H9 (cell line): Measurements from ENCODE around the gene KCNAB2. TPM values are rescaled to one million over a fixed set of nuclear protein-coding genes. Genes with fewer than 3 reads are reported as not detected.

Experiments used
- DNase-seq: peaks from one replicate; pipeline ENCODE4 v3.0.0-alpha.2; 2017
- H2AFZ ChIP-seq: one replicate; pipeline ENCODE4 v1.6.1; 2013; ENCODE audit warnings: mild to moderate bottlenecking, low read length, control low read depth, moderate library complexity
- H2AK5ac ChIP-seq: 2 replicates; pipeline ENCODE4 v1.6.1; 2013; ENCODE audit warnings: low read length, control low read depth, mixed read lengths; ENCODE audit not compliant: insufficient read length
- H2BK120ac ChIP-seq: one replicate; pipeline ENCODE4 v1.6.1; 2013; ENCODE audit warnings: low read depth, mild to moderate bottlenecking, low read length, control low read depth, inconsistent platforms; ENCODE audit not compliant: poor library complexity, severe bottlenecking
- H2BK12ac ChIP-seq: 2 replicates; pipeline ENCODE4 v1.6.1; 2013; ENCODE audit warnings: low read length, control low read depth, mixed read lengths, low read depth; ENCODE audit not compliant: insufficient read length
- H2BK15ac ChIP-seq: 2 replicates; pipeline ENCODE4 v1.6.1; 2013; ENCODE audit warnings: low read depth, low read length, control low read depth
- H2BK20ac ChIP-seq: one replicate; pipeline ENCODE4 v1.6.1; 2013; ENCODE audit warnings: low read depth, mild to moderate bottlenecking, low read length, control low read depth, inconsistent platforms; ENCODE audit not compliant: poor library complexity, severe bottlenecking
- H2BK5ac ChIP-seq: 2 replicates; pipeline ENCODE4 v1.6.1; 2013; ENCODE audit warnings: low read length, control low read depth, mixed read lengths; ENCODE audit not compliant: insufficient read length
- H3K14ac ChIP-seq: 2 replicates; pipeline ENCODE4 v1.6.1; 2013; ENCODE audit warnings: low read length, control low read depth; ENCODE audit not compliant: insufficient read depth
- H3K18ac ChIP-seq: 2 replicates; pipeline ENCODE4 v1.6.1; 2013; ENCODE audit warnings: low read depth, mild to moderate bottlenecking, mixed read lengths, low read length, control low read depth; ENCODE audit not compliant: insufficient read length
- H3K23ac ChIP-seq: 2 replicates; pipeline ENCODE4 v1.6.1; 2013; ENCODE audit warnings: low read length, control low read depth, mixed read lengths, low read depth; ENCODE audit not compliant: insufficient read length
- H3K23me2 ChIP-seq: 2 replicates; pipeline ENCODE4 v1.6.1; 2013; ENCODE audit warnings: low read depth, mild to moderate bottlenecking, mixed read lengths, low read length, control low read depth; ENCODE audit not compliant: insufficient read length, poor library complexity, severe bottlenecking
- H3K27ac ChIP-seq: 2 replicates; pipeline ENCODE4 v1.5.1; 2013; ENCODE audit warnings: low read length, control low read depth, mixed read lengths, low read depth; ENCODE audit not compliant: insufficient read length
- H3K27me3 ChIP-seq: 2 replicates; pipeline ENCODE4 v1.6.1; 2013; ENCODE audit warnings: low read length, control low read depth, inconsistent platforms; ENCODE audit not compliant: insufficient read depth
- H3K4ac ChIP-seq: 2 replicates; pipeline ENCODE4 v1.6.1; 2013; ENCODE audit warnings: low read depth, mild to moderate bottlenecking, control low read depth, inconsistent platforms, low read length, moderate library complexity
- H3K4me1 ChIP-seq: 2 replicates; pipeline ENCODE4 v1.6.1; 2013; ENCODE audit warnings: low read length, control low read depth, inconsistent platforms; ENCODE audit not compliant: insufficient read depth
- H3K4me2 ChIP-seq: 2 replicates; pipeline ENCODE4 v1.6.1; 2013; ENCODE audit warnings: low read length, control low read depth, mixed read lengths; ENCODE audit not compliant: insufficient read length, insufficient read depth
- H3K56ac ChIP-seq: 2 replicates; pipeline ENCODE4 v1.6.1; 2013; ENCODE audit warnings: low read depth, mild to moderate bottlenecking, mixed read lengths, low read length, control low read depth; ENCODE audit not compliant: insufficient read length
- H3K79me1 ChIP-seq: 2 replicates; pipeline ENCODE4 v1.6.1; 2013; ENCODE audit warnings: low read depth, mild to moderate bottlenecking, moderate library complexity, low read length, control low read depth, inconsistent platforms; ENCODE audit not compliant: insufficient read depth, poor library complexity, severe bottlenecking
- H3K79me2 ChIP-seq: 2 replicates; pipeline ENCODE4 v1.6.1; 2013; ENCODE audit warnings: low read length, control low read depth, inconsistent platforms; ENCODE audit not compliant: insufficient read depth
- H3K9ac ChIP-seq: 2 replicates; pipeline ENCODE4 v1.6.1; 2013; ENCODE audit warnings: low read length, control low read depth, mixed read lengths; ENCODE audit not compliant: insufficient read length; ENCODE audit errors: extremely low read depth
- H3K9me3 ChIP-seq: one replicate; pipeline ENCODE4 v1.6.1; 2013; ENCODE audit warnings: low read depth, low read length, inconsistent platforms; ENCODE audit not compliant: control insufficient read depth
- H3T11ph ChIP-seq: one replicate; pipeline ENCODE4 v1.6.1; 2013; ENCODE audit warnings: mild to moderate bottlenecking, low read length, control low read depth, inconsistent platforms
- H4K20me1 ChIP-seq: one replicate; pipeline ENCODE4 v1.6.1; 2013; ENCODE audit not compliant: control insufficient read depth, insufficient read length, insufficient read depth
- H4K5ac ChIP-seq: 2 replicates; pipeline ENCODE4 v1.6.1; 2013; ENCODE audit warnings: low read depth, mild to moderate bottlenecking, mixed read lengths, low read length, control low read depth; ENCODE audit not compliant: insufficient read length
- H4K8ac ChIP-seq: replicated peaks from 2 replicates; pipeline ENCODE4 v1.6.1; 2013; ENCODE audit warnings: low read length, control low read depth, mixed read lengths, low read depth; ENCODE audit not compliant: insufficient read length
- H4K91ac ChIP-seq: 2 replicates; pipeline ENCODE4 v1.6.1; 2013; ENCODE audit warnings: low read depth, mild to moderate bottlenecking, moderate library complexity, mixed read lengths, low read length, control low read depth; ENCODE audit not compliant: insufficient read length
- H3K27ac Mint-ChIP-seq, 3 experiments: 2 replicates in 2 of 3; 3 replicates in 1 of 3; pipeline ENCODE4 v1.8.0; 2020 to 2021; ENCODE audit warnings: mixed read lengths in 3 of 3, mild to moderate bottlenecking in 1 of 3, moderate library complexity in 1 of 3
- H3K27me3 Mint-ChIP-seq: 2 replicates; pipeline ENCODE4 v1.8.0; 2021; ENCODE audit warnings: low read depth, mild to moderate bottlenecking, moderate library complexity, mixed read lengths
- H3K36me3 Mint-ChIP-seq, 3 experiments: 2 replicates in 2 of 3; 3 replicates in 1 of 3; pipeline ENCODE4 v1.8.0; 2020 to 2021; ENCODE audit warnings: low read depth in 3 of 3, mixed read lengths in 3 of 3; ENCODE audit not compliant: insufficient read depth in 1 of 3
- H3K4me1 Mint-ChIP-seq, 2 experiments: 2 replicates each; pipeline ENCODE4 v1.8.0; 2020; ENCODE audit warnings: mixed read lengths in 2 of 2
- H3K4me3 Mint-ChIP-seq, 2 experiments: 2 replicates in 1 of 2; 3 replicates in 1 of 2; pipeline ENCODE4 v1.8.0; 2020 to 2021; ENCODE audit warnings: mild to moderate bottlenecking in 2 of 2, mixed read lengths in 2 of 2, moderate library complexity in 1 of 2
- H3K9me3 Mint-ChIP-seq, 2 experiments: 2 replicates in 1 of 2; 3 replicates in 1 of 2; pipeline ENCODE4 v1.8.0; 2020; ENCODE audit warnings: mild to moderate bottlenecking in 2 of 2, mixed read lengths in 2 of 2, moderate library complexity in 1 of 2
- WGBS: extraction: QIAGEN DNeasy Blood & Tissue Kit; methylation state at CpG from one replicate; pipeline ENCODE4 v1.1.7; 2013; ENCODE audit warnings: missing lambda C conversion rate, low lambda C conversion rate, mixed read lengths; ENCODE audit not compliant: insufficient read length; ENCODE audit errors: extremely low coverage; 5-methylcytosine and 5-hydroxymethylcytosine counted together
- total RNA-seq: library from RNA; stranded (reverse); gene quantifications from 2 replicates; pipeline ENCODE4 v1.2.1, GENCODE V29; 2021
- TF ChIP-seq, protein P1 (sequence below): fragments of 200-600 bp; sonication (generic); conservative IDR thresholded peaks from 3 replicates; pipeline ENCODE4 v1.8.0; 2021; ENCODE audit warnings: antibody characterized with exemption, mild to moderate bottlenecking

KCNAB2 gene
- total RNA-seq, 1 experiment from 2014 or later = 8.3 TPM

DNA sequence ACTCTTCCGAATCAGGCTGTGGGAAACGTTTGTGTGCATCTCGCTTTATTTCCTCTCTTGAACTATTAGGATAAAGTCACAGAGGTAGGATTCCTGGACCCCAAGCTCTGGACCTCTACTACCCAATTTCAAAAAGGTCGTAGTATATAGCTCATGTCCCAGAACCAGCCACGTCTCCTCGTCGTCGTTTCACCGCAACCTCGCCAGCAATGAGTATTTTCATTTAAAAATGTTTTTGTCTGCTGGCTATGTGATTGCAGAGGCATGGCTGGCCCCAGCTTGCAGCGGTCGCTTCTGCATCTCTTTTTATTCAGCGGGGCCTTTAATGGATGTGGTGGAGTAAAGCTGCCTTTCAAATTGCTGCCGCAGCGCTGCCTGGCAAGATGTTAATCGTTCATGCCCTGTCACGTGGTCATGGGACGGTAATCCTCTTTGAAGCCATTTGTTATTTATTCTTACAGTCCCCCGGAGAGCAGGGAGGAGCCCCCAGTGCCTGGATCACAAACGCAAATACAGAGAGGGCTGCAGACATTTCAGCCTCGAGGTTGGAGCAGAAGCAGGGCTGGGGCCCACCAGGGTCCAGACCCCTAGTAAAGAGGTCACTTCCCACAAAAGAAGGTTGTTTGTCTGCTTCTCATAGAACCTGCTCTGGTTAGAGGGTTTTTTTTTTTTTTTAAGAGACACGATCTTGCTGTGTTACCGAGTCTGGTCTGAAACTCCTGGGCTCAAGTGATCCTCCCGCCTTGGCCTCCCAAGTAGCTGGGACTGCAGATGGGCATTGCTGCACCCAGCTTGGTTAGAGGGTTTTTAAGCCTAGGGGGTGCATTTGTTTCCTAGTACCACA lies 41.9 kb upstream of the KCNAB2 start:
- Histone ChIP-seq H3K4ac (no peak overlapping the region), H3K27ac (no peak overlapping the region), H2AFZ (no peak overlapping the region), H4K91ac (no peak overlapping the region), H3K9me3 (no peaks in the 10 kb centered on the region), H3K9ac (no peak overlapping the region), H3K23me2 (no peaks in the 10 kb centered on the region), H3T11ph (no peak overlapping the region), H4K8ac (no peak overlapping the region), H2AK5ac (no peak overlapping the region), H3K79me2 (no peaks in the 10 kb centered on the region), H3K4me2 (no peak overlapping the region), H4K20me1 (no peaks in the 10 kb centered on the region), H2BK15ac (no peak overlapping the region), H3K4me1 (no peaks in the 10 kb centered on the region), H4K5ac (no peak overlapping the region), H3K27me3 (no peaks in the 10 kb centered on the region), H2BK20ac (no peak overlapping the region), H2BK12ac (no peak overlapping the region), H2BK120ac (no peak overlapping the region), H3K14ac (no peak overlapping the region), H3K56ac (no peak overlapping the region), H3K79me1 (no peaks in the 10 kb centered on the region), H3K18ac (no peak overlapping the region), H2BK5ac (no peak overlapping the region), H3K23ac (no peak overlapping the region)
- Mint-ChIP-seq H3K27ac (peak overlapping the region in 2 of 3 experiments; percentile 39 to 51; a peak in 2 of 7 replicates), H3K27me3 (peaks cover 28% of the 10 kb centered on the region), H3K36me3 (no peaks in the 10 kb centered on the region), H3K4me3 (peak overlapping the region in 1 of 2 experiments; percentile 38; a peak in 2 of 5 replicates), H3K9me3 (no peaks in the 10 kb centered on the region), H3K4me1 (peaks cover 26 to 47% of the 10 kb centered on the region in 2 experiments)
- WGBS = no CpG with 5 or more reads among the region's 24 CpGs
- TF ChIP-seq, protein P1, sequence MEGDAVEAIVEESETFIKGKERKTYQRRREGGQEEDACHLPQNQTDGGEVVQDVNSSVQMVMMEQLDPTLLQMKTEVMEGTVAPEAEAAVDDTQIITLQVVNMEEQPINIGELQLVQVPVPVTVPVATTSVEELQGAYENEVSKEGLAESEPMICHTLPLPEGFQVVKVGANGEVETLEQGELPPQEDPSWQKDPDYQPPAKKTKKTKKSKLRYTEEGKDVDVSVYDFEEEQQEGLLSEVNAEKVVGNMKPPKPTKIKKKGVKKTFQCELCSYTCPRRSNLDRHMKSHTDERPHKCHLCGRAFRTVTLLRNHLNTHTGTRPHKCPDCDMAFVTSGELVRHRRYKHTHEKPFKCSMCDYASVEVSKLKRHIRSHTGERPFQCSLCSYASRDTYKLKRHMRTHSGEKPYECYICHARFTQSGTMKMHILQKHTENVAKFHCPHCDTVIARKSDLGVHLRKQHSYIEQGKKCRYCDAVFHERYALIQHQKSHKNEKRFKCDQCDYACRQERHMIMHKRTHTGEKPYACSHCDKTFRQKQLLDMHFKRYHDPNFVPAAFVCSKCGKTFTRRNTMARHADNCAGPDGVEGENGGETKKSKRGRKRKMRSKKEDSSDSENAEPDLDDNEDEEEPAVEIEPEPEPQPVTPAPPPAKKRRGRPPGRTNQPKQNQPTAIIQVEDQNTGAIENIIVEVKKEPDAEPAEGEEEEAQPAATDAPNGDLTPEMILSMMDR = no peak
- no peak for DNase-seq
